Measurements from ENCODE around the gene CNBP. TPM values are rescaled to one million over a fixed set of nuclear protein-coding genes. Genes with fewer than 3 reads are reported as not detected.
"Not testable (repeated sequence)": the region's sequence is repeated elsewhere in the genome, so short reads cannot be mapped to it uniquely, and the experiment has no call there.

CNBP gene
- total RNA-seq, 1 donor from 2014 or later, result 203 TPM

DNA sequence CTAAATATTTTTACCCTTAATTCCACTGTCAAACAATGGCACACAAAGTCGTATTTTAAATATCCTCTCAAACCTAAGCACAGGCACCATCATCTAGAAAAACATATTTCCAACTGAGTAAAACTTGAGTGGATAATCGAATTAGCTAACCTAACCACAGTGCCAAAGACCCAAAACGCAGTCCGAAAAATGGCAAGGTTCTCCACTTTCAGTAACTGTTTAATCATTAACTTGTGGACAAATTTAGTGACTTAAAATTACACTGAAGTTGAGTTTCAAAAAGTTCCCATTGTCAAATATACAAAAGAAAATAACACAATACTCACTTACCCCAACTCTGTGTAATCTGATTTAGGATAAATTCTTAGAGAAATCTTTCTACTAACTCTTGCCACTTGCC, 10.0 kb downstream of the CNBP start:
- no peak for TF ChIP-seq CTCF (IDR thresholded peaks at IDR 0.05)
- Mint-ChIP-seq H3K36me3 (ENCODE audit: unreplicated experiment) (peaks cover 27% of the 10 kb centered on the region), H3K4me3 (ENCODE audit: unreplicated experiment) (no peak overlapping the region), H3K27me3 (ENCODE audit: unreplicated experiment) (no peaks in the 10 kb centered on the region), H3K4me1 (ENCODE audit: unreplicated experiment) (peaks cover 27% of the 10 kb centered on the region), H3K9me3 (ENCODE audit: unreplicated experiment) (no peaks in the 10 kb centered on the region), H3K27ac (ENCODE audit: unreplicated experiment) (no peak overlapping the region)
- no peak for DNase-seq (ENCODE audit: extremely low spot score, unreplicated experiment)

DNA sequence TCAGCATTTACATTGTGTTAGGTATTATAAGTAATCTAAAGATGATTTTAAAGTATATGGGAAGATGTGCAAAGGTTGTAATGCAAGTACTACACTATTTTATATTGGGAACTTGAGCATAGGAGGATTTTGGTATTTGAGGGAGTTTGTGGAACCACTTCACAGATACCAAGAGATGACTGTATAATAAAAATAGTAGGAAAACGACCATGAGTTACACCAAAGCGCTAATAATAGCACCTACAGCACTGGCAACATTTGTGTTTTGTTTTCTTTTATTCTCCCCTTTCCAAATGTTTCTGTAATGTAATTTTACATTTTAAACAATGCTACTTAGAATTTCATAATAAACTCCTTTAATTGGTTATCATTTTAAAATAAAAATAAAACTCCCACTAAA, 10.5 kb downstream of the CNBP start:
- TF ChIP-seq CTCF (IDR thresholded peaks at IDR 0.05), result no peak
- Mint-ChIP-seq H3K4me1 (ENCODE audit: unreplicated experiment) (peaks cover 26% of the 10 kb centered on the region), H3K9me3 (ENCODE audit: unreplicated experiment) (no peaks in the 10 kb centered on the region), H3K4me3 (ENCODE audit: unreplicated experiment) (no peak overlapping the region), H3K36me3 (ENCODE audit: unreplicated experiment) (peaks cover 26% of the 10 kb centered on the region), H3K27ac (ENCODE audit: unreplicated experiment) (no peak overlapping the region), H3K27me3 (ENCODE audit: unreplicated experiment) (no peaks in the 10 kb centered on the region)
- no peak for DNase-seq (ENCODE audit: extremely low spot score, unreplicated experiment)

DNA sequence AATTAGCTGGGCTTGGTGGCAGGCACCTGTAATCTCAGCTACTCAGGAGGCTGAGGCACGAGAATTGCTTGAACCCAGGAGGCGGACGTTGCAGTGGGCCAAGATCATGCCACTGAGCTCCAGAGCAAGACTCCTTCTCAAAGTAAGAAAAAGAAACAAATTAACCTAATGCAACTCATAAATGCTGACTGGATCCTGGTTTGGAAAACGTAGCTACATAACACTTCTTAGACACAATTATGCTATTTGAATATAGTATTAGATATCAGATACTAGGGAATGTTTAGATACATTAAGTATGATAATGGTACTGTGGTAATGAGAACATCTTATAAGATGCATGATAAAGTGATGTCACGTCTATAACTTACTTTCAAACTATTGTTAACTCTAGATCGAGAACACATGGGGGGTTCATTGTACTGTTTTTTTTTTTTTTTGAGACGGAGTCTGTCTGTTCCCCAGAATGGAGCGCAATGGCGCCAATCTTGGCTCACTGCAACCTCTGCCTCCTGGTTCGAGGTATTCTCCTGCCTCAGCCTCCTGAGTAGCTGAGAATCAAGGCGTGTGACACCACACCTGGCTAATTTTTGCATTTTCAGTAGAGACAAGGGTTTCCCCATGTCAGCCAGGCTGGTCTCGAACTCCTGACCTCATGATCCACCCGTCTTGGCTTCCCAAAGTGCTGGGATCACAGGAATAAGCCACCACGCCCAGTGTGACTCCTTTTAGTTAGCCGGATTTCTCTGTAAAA, 16.9 kb downstream of the CNBP start:
- Mint-ChIP-seq H3K4me1 (ENCODE audit: unreplicated experiment) (peaks cover 16% of the 10 kb centered on the region), H3K4me3 (ENCODE audit: unreplicated experiment) (no peak overlapping the region)

DNA sequence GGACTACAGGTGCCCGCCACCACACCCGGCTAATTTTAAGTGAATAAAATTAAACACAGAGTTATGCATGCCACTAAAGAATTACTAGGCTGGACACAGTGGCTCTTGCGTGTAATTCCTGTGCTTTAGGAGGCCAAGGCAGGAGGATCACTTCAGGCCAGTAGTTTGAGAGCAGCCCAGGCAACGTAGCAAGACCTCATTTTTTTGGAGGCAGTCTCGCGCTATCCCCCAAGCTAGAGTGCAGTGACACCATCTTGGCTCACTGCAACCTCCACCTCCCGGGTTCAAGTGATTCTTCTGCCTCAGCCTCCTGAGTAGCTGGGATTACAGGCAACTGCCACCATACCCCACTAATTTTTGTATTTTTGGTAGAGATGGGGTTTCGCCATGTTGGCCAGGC, 18.1 kb downstream of the CNBP start:
- peaks cover 18% of the 10 kb centered on the region for H3K4me1 Mint-ChIP-seq (ENCODE audit: unreplicated experiment)
- not testable (repeated sequence) for H3K9me3 Mint-ChIP-seq (ENCODE audit: unreplicated experiment); DNase-seq (ENCODE audit: extremely low spot score, unreplicated experiment); H3K27ac Mint-ChIP-seq (ENCODE audit: unreplicated experiment); H3K4me3 Mint-ChIP-seq (ENCODE audit: unreplicated experiment); H3K27me3 Mint-ChIP-seq (ENCODE audit: unreplicated experiment)
- H3K36me3 Mint-ChIP-seq (ENCODE audit: unreplicated experiment), result peaks cover 32% of the 10 kb centered on the region

More for the DNA sequence above, 16.9 kb downstream of the CNBP start:
- Mint-ChIP-seq H3K9me3 (ENCODE audit: unreplicated experiment) (no peaks in the 10 kb centered on the region), H3K27me3 (ENCODE audit: unreplicated experiment) (no peaks in the 10 kb centered on the region), H3K27ac (ENCODE audit: unreplicated experiment) (no peak overlapping the region), H3K36me3 (ENCODE audit: unreplicated experiment) (peaks cover 40% of the 10 kb centered on the region)
- no peak for DNase-seq (ENCODE audit: extremely low spot score, unreplicated experiment)
- no peak for TF ChIP-seq CTCF (IDR thresholded peaks at IDR 0.05)

- no peaks in the 10 kb centered on the region for H3K27me3 Mint-ChIP-seq (ENCODE audit: unreplicated experiment)
- DNase-seq (ENCODE audit: extremely low spot score, unreplicated experiment), result no peak
- H3K4me3 Mint-ChIP-seq (ENCODE audit: unreplicated experiment), result no peak overlapping the region
- TF ChIP-seq CTCF (IDR thresholded peaks at IDR 0.05), result no peak
- H3K4me1 Mint-ChIP-seq (ENCODE audit: unreplicated experiment), result peaks cover 24% of the 10 kb centered on the region
- H3K27ac Mint-ChIP-seq (ENCODE audit: unreplicated experiment), result no peak overlapping the region
- no peaks in the 10 kb centered on the region for H3K9me3 Mint-ChIP-seq (ENCODE audit: unreplicated experiment)
- H3K36me3 Mint-ChIP-seq (ENCODE audit: unreplicated experiment), result peaks cover 22% of the 10 kb centered on the region
These were observed 19.2 kb downstream of the CNBP start for GRCh38 chr3:129164500-129164899.
